GM19043 (cell line): ENCODE results near the gene SLC12A7.
"Not testable (repeated sequence)": the region's sequence is repeated elsewhere in the genome, so short reads cannot be mapped to it uniquely, and the experiment has no call there.

Experiments
- ATAC-seq: cut with Tn5 transposase; IDR thresholded peaks from one replicate; pipeline ENCODE4 v1.9.1; 2021; ENCODE audit warnings: low read depth; ENCODE audit not compliant: unreplicated experiment

The SLC12A7 gene

DNA sequence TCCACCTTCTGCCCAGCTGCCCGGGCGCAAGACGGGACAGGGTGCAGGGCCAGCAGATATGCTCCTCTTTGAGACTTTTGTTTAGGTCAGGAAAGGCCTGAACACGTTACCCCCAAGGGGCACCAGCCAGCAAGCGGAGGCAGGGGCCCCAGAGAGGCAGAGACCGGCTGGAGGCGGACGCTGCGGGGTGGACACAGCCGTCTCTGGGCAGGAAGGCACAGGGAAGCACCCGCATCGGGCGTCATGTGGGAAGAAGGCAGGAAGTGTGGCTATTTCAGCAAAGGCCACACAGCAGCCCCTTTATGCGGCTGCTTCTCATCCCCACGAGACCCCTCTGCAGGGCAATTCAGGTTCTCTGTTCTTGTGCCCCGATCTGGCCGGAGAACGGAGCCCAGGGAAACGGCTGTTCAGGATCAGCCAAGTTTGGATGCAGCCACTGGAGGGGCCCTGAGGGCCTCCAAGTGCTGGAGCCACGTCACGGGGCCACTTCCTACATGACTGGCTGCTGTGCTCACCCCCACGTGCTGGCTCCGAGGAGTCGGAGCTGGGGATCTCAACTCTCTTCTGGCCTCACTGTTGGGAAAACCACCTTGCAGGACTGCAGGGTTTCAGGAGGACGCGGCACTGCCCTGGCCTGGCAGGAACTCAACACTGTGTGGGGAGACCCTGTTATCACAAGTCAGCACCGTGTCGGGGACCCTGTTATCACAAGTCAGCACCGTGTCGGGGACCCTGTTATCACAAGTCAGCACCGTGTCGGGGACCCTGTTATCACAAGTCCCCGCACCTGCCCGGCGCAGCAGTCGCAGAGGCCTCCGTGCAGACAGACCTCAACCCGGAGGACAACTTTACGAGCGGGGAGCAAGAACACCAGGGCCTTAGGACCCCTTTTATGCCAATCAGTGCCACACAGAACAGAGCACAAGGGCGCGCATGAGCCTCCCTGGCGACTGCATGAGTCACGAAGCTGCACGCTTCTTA lies 44.4 kb downstream of the SLC12A7 start:
- no peak for ATAC-seq

DNA sequence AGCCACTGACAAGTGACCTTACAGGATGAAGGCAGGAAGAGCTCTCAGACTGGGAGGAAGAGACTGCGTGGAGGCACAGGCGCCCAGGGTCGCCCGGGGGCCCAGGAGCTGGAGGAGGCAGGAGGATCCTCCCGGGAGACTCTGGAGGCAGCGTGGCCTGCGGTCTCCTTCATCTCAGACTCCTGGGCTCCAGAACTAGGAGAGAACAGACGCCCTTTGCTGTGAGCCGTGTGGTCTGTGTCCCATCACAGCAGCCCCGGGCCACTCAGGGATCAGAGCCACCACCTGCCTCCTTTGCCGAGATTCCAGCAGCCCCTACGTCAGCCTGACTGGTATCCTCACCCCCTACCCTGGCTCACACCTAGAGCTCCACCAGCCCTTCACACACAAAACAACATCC lies 45.2 kb downstream of the SLC12A7 start:
- no peak for ATAC-seq

DNA sequence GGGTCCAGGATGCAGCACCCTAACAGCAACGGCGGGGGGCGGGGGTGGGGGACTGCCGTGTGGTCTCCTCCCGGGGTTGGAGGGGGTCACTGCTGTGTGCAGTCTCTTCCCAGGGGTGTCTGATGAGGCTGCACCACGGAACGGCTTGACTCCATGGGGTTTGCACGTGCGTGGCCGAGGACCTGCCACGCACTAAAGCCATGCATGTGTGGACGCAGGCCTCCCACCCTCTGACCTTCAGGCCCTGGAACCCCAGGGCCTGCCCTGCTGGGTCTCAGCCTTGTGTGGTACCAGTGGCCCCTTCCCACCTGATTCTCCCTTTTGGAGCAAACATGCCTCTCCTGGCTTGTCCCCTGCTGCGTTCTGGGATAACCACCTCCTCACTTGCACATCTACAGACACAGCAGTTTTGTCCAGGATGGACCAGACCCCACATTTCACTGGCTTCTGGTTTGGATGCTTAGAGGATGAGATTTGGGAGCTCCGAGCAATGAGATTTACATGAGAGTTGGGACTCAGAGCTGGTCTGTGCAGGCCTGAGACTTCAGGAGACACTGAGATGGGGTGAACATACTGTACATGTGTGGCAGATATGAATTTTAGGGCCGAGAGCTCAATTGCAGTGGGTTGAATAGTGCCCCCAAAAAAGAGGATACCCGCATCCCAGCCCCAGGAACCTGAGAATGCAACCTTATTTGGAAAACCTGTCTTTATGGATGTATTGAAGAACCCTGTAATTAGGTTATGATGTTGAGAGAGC lies 45.8 kb downstream of the SLC12A7 start:
- no peak for ATAC-seq

DNA sequence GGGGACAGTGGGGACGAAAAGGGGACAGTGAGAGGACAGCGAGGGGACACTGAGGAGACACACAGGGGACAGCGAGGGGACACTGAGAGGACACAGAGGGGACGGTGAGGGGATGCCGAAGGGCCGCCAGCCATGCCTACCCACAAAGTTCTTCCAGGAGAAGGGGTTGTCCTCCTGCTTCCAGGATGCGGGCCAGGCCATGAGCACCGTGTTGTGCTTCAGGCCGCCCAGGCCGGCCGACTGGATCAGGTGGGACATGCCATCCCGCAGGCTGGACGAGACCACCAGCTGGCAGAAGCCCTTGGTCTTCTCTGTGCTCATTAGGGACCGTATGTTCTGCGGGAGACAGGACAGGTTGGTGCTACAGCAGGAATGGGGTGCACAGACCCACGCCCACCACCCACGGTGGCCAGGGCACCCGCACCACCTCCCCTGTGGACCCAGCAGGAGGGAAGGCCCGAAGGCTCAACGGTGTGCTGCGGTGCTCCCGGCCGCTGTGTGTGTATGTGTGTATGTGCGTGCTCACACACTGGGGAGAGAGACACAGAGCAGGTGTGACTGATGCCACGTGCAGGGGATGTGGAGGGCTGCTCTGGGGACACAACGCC lies 46.6 kb downstream of the SLC12A7 start:
- ATAC-seq = no peak

DNA sequence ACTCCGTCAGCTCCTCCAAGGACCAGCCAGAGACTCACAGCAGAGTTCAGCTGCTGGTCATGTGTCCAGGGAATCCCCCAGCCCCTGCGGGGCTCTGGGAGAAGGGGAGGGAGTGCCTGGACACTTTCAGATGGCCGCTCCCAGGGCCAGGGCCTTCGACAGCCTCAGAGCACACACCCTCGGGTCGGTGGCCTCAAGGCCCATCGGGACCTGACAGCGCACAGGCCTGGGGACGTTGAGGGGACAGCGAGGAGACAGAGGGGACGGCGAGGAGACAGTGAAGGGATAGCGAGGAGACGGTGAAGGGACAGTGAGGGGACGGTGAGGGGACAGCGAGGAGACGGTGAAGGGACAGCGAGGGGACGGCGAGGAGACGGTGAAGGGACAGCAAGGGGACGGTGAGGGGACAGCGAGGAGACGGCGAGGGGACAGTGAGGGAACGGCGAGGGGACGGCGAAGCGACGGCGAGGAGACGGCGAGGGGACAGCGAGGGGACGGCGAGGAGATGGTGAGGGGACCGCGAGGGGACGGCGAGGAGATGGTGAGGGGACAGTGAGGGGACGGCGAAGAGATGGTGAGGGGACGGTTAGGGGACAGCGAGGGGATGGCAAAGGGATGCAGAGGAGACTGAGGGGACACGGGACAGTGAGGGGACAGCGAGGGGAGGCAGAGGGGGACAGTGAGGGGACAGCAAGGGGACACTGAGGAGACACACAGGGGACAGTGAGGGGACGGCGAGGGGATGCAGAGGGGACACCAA lies 47.3 kb downstream of the SLC12A7 start:
- no peak for ATAC-seq

GRCh38 chr5:1063661-1064382 lies 48.0 kb downstream of the SLC12A7 start:
- no peak for ATAC-seq

DNA sequence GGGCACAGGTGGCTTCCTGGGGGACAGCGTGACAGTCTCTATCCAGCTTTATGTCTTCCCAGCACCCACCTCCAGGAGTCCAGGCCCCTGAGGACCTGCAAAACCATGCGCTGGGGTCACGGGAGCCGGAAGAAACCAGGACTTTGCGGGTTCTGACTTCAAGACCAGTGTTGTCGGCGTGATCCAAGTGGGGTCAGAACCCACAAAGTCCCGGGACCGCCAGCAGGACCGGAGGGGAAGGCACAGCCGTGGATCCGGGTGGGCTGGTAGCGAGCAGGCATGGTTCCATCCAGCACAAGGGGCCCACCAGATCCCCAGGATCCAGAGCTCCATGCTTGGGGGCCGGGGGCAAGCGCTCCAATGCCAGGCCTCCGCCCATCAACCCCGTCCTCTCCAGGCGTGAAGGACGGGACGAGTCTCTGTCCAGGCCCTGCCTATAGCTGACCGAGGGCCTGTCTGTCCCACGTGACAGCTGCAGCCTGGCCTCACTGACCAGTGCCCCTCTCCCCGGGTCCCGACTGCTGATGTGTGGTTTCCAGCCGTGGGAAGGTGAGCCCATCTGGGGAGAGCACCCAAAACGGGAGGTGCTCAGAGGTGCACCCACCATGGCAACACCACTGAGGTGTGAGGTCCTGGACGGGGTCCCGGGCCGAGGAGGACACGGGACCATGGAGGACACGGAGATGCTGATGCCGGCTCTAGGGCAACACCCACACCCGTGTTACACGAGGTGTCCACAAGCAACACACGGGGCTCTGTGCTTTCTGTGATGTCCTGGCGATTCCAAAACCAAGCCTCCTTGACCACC lies 48.9 kb downstream of the SLC12A7 start:
- ATAC-seq = no peak

DNA sequence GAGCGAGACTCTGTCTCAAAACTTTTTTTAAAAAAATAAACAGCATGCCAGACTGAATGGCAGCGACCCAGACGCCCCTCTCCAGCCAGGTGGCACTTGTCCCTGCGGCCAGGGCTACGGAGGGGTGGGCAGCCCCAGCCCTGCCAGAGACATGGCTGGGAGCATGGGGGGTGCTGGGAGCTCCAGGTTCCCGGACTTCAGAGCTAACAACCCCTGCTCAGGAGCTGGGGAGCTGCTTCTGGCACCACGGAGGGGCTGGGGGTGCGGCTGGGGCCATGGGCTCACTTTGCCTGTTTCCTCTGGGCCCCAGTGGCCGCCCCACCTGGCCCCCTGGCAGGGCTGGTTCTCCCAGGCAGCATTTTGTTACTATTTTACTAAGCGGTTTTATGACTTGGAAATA lies 49.9 kb downstream of the SLC12A7 start:
- no peak for ATAC-seq

DNA sequence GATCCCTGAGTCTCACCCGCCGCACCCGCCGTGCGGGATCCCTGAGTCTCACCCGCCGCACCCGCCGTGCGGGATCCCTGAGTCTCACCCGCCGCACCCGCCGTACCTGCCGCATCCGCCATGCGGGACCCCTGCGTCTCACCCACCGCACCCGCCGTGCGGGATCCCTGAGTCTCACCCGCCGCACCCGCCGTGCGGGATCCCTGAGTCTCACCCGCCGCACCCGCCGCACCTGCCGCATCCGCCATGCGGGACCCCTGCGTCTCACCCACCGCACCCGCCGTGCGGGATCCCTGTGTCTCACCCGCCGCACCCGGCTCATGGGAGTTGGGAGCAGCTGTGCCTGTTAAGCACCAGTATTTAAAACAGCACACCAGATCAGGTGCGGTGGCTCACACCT lies 50.6 kb downstream of the SLC12A7 start:
- not testable (repeated sequence) for ATAC-seq

DNA sequence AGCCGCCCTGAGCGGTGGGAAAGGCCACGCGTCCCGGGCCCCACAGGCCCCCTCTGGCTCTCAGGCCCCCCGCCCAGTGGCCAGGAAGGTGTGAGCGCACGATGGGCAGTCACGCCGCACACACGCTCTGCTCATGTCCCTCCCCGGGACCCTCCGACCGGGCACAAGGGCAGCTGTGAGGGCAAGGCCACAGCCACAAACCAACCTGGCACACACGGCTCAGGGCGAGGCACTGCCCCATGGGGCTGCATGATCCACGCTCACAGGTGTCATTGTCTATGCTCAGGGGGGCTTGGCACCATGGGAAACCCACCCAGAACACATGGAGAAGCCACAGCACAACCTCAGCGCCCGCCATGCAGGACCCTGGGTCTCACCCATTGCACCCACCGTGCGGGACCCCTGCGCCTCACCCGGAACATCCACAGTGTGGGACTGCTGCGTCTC lies 51.3 kb downstream of the SLC12A7 start:
- no peak for ATAC-seq

GRCh38 chr5:1059884-1060263 lies 52.0 kb downstream of the SLC12A7 start:
- no peak for ATAC-seq

DNA sequence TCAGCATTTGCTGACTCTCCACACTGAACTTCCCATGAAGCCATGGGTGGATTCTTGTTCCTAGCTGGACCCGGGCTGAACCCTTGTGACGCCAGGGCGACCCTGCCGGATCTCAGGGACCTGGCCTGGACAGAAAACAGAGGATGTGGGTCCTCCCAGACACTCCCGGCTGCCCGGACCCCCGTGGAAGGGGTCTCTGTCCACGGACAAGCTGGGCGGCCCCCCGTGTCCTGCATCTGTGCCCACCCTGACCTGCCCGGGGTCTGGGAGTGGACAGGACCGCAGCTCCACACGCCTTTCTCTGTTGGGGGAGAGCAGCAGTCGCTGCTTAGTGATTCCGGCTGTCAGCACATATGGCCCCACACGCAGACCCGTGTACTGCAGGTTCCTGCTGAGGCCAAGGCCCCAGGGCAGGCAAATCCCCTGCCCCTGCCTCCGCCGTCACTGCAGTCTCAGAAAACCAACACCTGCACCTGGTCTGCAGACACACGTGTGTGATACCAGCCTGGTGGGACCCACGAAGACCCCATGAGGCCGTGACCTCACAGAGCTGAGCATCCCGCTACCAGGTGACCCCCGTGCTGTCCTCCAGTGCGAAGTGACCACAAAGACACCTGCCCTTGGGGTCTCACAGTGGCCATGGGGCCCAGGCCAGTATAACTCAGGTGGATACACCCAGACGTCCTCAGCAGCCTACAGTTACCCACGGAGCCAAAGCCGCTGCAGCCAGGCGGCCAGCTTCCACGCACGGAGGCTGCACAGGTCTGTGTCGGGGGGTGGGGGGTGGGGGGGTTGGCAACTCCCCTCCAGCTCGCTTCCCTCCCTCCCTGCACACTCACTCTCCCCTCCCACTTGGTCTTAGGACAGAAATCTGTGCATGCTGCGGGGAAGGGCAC lies 52.6 kb downstream of the SLC12A7 start:
- ATAC-seq = no peak

- no peak for ATAC-seq
Observed at GRCh38 chr5:1058083-1058945, 53.5 kb downstream of the SLC12A7 start.

DNA sequence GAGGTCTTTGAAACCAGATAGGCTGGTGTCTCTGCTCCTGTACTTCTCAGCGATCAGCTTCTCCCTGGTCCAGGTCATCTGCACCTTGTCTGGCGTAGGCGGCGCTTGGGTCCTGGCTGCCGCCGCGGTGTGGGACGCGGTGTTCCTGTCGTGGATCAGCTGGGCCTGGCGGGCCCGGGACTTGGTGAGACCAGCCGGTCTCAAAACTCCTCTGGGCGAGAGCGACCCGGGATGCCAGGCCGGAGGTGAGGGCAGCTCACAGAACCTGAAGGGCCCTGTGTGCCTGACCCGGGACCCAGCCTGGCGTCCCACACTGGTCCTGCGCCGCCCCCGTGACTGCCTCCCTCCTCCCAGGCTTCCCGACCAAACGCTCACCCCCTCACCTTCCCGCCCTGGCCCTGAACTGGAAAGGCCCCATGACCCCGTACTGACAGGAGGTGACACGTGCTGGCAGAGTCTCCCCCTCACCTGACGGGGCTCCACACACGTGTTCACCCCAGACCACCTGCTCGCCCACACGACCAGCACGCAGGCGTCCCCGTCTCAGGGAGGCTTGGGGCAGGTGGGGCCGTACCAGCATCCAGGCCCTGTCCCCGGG lies 54.3 kb downstream of the SLC12A7 start:
- no peak for ATAC-seq

GRCh38 chr5:1056611-1057484 lies 55.0 kb downstream of the SLC12A7 start:
- ATAC-seq = no peak
